PC-3 (cell line): ENCODE measurements around the gene OR5C1.

Experiments used
- EZH2 ChIP-seq: fragments of 300-600 bp; sonication (generic); IDR thresholded peaks from one replicate; pipeline ENCODE4 v1.6.1; 2017; ENCODE audit warnings: antibody characterized with exemption, mild to moderate bottlenecking, low read length; ENCODE audit not compliant: unreplicated experiment
- EZH2phosphoT487 ChIP-seq: fragments of 300-600 bp; sonication (generic); IDR thresholded peaks from 2 replicates; pipeline ENCODE4 v1.6.1; 2018; ENCODE audit warnings: mild to moderate bottlenecking, antibody characterized with exemption, low read length, borderline replicate concordance
- TF ChIP-seq, protein P1 (sequence below): fragments of 300-600 bp; sonication (generic); conservative IDR thresholded peaks from 2 replicates; pipeline ENCODE4 v1.5.1; 2017; ENCODE audit warnings: antibody characterized with exemption, low read depth, mild to moderate bottlenecking, low read length

DNA sequence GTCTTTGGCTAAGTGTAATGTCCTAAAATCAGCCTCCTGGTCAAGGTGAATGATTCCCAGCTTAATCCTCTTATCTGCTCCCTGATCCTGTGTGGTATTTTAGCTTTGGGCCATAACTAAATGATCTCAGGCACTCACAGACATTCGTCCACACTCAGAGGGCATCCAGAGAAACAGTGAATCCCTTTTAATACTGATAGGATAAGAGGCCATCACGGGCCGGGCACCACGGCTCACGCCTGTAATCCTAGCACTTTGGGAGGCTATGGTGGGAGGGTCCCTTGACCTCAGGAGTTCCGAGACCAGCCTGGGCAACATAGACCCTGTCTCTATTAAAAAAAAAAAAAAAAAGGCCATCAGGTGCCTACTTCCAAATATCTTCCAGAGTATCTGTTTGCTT lies 33.3 kb downstream of the OR5C1 start:
- TF ChIP-seq EZH2 (no peak), EZH2phosphoT487 (no peak)
- TF ChIP-seq, protein P1, sequence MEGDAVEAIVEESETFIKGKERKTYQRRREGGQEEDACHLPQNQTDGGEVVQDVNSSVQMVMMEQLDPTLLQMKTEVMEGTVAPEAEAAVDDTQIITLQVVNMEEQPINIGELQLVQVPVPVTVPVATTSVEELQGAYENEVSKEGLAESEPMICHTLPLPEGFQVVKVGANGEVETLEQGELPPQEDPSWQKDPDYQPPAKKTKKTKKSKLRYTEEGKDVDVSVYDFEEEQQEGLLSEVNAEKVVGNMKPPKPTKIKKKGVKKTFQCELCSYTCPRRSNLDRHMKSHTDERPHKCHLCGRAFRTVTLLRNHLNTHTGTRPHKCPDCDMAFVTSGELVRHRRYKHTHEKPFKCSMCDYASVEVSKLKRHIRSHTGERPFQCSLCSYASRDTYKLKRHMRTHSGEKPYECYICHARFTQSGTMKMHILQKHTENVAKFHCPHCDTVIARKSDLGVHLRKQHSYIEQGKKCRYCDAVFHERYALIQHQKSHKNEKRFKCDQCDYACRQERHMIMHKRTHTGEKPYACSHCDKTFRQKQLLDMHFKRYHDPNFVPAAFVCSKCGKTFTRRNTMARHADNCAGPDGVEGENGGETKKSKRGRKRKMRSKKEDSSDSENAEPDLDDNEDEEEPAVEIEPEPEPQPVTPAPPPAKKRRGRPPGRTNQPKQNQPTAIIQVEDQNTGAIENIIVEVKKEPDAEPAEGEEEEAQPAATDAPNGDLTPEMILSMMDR, result no peak
